GM19463 (cell line): Measurements from ENCODE around the gene GIMAP4.
"Not testable (repeated sequence)": the region's sequence is repeated elsewhere in the genome, so short reads cannot be mapped to it uniquely, and the experiment has no call there.

Experiments used
- ATAC-seq: cut with Tn5 transposase; IDR thresholded peaks from one replicate; pipeline ENCODE4 v1.9.1; 2021; ENCODE audit warnings: mild to moderate bottlenecking, moderate library complexity; ENCODE audit not compliant: unreplicated experiment

The GIMAP4 gene

DNA sequence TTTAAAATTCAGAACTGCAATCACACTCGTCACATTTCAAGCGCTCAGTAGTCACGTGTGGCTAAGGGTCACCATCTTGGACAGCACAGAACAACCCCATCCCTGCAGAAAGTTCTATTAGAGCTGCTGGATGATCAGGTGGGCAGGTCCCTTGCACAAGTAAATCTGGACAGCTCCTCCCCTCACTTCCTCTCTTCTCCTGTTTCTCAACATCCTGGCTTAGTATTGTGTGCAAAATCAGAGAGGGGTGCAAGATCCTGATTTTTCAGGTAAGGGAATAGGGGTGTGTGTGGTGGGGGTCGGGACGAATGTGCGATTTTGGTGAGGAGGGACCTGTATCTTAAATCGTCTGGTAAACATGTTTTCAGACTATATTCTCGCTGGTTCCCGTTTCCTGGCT, at the start of gene GIMAP4:
GIMAP4 (plus strand) TSS at position 222 of the 400 bp plus-strand sequence. CDS start 2,512 bp downstream, outside the sequence.
- no peak for ATAC-seq

- no peak for ATAC-seq
Measured at GRCh38 chr7:150519310-150519709, 47.9 kb upstream of the GIMAP4 start.

DNA sequence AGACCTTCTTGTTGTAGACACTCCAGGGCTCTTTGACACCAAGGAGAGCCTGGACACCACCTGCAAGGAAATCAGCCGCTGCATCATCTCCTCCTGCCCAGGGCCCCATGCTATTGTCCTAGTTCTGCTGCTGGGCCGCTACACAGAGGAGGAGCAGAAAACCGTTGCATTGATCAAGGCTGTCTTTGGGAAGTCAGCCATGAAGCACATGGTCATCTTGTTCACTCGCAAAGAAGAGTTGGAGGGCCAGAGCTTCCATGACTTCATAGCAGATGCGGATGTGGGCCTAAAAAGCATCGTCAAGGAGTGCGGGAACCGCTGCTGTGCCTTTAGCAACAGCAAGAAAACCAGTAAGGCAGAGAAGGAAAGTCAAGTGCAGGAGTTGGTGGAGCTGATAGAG, 47.0 kb upstream of the GIMAP4 start:
- ATAC-seq = no peak

DNA sequence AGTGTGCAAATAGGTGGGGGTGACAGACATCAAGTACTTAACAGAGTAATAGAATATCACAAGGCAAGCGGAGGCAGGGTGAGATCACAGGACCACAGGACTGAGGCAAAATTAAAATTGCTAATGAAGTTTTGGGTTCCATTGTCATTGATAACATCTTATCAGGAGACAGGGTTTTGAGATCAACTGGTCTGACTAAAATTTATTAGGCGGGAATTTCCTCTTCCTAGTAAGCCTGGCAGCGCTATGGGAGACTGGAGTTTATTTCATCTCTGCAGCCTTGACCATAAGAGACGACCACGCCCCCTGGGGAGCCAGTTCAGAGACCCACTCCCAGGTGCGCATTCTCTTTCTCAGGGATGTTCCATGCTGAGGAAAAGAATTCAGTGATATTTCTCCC, 44.3 kb upstream of the GIMAP4 start:
- ATAC-seq = not testable (repeated sequence)

- ATAC-seq = no peak
Measured at GRCh38 chr7:150524018-150524417, 43.2 kb upstream of the GIMAP4 start.

GRCh38 chr7:150531704-150532103, 35.5 kb upstream of the GIMAP4 start:
- no peak for ATAC-seq

- ATAC-seq = no peak
Measured at GRCh38 chr7:150538259-150538658, 28.9 kb upstream of the GIMAP4 start.

DNA sequence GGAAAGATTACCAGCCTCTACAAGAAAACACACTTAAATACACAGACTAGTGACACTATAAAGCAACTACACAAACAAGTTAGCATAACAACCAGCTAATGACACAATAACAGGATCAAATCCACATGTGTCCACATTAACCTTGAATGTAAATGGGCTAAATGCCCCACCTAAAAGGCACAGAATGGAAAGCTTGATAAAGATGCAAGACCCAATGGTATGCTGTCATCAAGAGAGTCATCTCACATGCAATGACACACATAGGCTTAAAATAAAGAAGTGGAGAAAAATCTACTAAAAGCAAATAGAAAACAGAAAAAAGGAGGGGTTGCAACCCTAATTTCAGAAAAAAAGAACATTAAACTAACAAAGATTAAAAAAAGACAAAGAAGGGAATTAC, 14.0 kb upstream of the GIMAP4 start:
- ATAC-seq = no peak

- ATAC-seq = no peak
Measured at GRCh38 chr7:150556521-150557138, 10.6 kb upstream of the GIMAP4 start.

DNA sequence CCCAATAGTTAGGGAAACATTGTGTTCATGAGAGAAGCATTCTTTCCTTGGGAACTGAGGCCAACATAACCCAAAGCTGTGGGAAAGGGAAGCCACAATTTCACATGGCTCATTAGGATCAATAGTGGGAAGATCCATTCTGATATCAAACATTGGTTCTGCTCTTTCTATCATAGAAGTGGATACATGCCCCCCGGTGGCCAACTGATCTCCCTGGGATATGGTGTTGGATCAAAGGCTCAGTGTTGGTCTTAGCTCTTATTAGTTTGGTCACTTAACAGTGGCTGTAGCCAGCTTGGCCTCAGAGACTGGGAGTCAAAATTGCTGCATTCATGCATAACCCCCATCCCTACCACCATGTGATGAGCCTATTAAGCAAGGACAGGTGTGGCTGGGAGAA, 6.7 kb upstream of the GIMAP4 start:
- no peak for ATAC-seq

- no peak for ATAC-seq
Measured at GRCh38 chr7:150562919-150563318, 4.3 kb upstream of the GIMAP4 start.

DNA sequence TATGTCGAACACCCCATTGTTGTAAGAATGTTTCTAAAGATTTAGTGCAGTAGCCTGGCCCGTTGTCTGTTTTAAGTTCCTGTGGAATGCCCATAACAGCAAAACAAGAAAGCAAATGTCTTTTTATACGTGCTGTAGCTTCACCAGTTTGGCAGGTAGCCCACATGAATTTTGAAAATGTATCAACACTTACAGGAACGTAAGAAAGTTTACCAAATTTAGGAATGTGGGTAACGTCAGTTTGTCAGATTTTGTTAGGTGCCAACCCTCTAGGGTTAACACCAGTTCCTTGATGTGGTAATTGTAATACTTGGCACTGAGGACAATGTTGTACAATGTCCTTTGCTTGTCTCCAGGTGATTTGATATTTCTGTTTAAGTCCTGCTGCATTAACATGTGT, 3.2 kb upstream of the GIMAP4 start:
- no peak for ATAC-seq

DNA sequence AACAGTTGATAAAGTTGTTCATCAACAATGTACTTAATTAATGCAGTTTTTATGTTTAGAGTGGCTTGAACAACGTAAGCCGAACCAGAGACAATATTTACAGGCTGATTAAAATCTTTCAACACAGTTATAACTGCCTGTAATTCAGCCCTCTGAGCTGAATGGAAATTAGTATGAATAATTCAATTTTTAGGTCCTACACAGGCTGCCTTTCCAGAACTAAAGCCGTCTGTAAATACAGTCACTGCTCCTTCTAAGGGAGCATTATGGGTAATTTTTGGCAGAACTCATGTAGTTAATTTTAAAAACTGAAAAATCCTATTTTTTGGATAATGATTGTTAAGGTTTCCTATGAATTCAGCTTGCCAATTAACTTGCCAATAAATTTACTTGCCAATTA, 2.6 kb upstream of the GIMAP4 start:
- ATAC-seq = no peak

- ATAC-seq = no peak
Measured at GRCh38 chr7:150565239-150565638, 2.0 kb upstream of the GIMAP4 start.

DNA sequence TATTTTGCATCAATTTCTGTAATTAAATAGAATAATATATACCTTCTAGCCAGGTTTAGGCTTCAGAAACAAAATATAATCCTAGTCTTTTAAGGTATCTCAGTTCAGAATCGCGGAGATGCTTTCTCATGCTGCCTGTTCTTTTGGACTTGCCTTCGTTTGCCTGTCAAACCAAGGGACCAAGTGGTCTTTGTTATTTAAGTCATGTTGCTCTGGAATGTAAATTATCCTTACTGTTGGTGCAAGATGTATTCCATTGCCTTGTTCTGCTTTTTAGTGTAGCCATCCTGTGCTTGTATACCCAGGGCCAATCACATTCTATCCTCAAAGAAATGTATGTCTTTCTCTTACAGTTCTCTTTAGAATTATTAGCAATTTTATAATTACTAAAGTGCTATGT, 1.1 kb upstream of the GIMAP4 start:
- ATAC-seq = no peak

DNA sequence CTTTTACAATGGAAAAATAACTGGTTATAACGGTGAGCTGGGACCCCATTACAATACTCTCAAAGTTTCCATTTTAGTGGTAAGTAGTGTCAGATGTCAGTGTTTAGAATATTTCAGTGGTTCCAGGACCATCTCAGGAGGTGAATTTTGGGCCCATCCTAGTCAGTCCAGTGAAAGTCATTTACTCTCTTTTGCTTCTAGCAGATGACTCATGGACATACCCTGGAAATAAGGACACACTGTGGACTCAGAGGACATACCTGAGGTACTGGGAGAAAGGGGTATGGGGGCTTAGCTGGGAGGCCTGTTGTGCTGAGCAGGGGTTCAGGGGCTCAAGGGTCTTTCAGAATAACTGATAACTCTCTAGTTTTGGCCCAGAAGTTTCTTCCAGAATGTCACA, 618 bp upstream of the GIMAP4 start:
- no peak for ATAC-seq

DNA sequence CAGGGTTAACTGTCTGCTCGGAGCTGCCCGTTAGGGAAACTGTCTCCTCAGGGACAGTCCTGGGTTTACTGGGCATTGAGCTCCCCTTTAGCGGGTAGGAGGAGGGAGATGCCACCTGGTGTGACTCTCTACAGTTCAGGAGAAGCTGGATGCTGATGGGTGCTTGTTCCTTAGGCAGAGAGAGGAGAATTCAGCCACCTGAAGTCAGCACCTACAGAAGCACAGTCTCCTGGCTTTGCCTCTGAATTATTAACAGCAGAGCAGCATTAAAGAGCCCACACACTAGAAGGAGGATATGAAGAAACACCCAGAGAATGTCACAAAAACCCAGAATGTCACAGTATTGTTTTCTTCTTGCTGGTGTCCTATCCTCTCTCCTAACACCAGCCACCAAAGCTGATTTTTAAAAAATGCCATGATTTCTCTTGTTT, 696 bp downstream of the GIMAP4 start:
- ATAC-seq = no peak

- no peak for ATAC-seq
Measured at GRCh38 chr7:150568714-150569113, 1.5 kb downstream of the GIMAP4 start.

DNA sequence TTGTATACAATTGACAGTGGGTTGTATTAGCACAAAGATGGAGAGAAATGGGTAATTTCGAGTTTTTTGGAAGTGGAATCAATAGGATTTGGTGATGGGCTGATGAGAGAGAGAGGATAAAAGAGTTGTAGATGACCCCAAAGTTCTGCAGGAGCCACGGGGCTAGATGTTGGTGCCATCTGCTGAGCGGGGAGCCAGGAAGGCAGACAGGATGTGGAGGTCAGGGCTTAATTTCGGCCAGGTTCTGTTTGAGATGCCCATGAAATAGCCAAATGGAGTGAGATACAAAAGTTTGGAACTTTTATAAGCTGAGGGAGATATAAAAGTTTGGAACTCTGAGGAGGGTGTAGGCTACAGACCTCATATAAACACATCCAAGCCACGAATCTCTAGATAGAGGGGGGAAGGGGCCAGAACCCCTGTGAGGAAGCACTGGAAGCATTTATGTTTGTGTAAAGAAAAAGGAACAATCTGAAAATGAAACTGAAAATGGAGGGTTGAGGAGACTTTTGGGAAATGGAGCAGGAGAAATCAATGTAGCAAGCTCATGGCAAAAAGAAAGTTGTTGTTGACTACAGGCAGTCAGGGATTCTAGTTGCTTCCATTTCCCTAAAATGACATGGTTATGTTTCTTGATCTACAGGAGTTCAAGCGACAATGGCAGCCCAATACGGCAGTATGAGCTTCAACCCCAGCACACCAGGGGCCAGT, 2.2 kb downstream of the GIMAP4 start:
- ATAC-seq = no peak

DNA sequence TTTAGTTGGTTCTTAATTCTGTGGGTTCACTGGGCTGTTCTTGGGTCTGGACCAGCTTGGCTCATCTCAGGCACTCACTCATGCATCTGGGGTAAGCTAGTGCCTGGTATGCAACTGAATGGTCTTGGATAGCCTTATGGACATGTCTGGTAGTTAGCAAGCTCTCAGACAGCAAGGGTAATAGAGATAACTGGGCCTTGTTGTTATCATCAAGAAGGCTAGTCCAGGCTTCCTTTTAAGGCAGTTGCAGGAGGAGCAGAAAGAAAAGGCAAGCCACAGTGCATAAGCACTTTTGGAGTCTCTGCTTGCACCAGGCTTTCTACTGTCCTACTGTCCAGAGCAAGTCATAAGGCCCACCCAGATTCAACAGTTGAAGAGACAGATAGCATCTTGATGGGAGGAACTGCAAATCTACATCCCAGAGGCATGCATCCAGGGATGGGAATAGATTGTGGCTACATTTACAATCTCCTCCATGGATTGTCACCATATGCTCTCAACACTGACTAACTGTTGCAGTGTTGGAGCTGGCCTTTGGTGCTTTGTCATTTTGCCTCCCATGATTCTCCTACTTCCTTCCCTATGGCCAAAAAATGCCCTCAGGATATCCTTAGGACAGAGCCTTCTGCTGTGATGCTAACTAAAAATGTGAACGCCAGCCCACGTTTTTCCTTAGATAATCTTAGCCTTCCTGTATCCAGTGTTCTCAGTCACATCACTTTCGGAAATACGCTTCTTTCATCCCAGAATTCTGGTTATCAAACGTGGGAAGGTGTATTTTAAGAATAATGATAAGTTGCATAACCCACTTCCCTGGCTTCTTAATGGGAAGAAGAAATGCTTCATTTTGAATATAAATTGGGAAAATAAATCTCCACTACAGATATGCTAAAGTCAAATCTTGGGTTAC, 3.6 kb downstream of the GIMAP4 start:
- no peak for ATAC-seq

DNA sequence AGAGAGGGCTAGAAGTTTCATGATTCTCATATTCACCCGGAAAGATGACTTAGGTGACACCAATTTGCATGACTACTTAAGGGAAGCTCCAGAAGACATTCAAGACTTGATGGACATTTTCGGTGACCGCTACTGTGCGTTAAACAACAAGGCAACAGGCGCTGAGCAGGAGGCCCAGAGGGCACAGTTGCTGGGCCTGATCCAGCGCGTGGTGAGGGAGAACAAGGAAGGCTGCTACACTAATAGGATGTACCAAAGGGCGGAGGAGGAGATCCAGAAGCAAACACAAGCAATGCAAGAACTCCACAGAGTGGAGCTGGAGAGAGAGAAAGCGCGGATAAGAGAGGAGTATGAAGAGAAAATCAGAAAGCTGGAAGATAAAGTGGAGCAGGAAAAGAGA, 5.3 kb downstream of the GIMAP4 start:
- ATAC-seq = no peak
